Hepatocyte (in vitro differentiated cells): ENCODE measurements around the gene TSHZ1. TPM values are rescaled to one million over a fixed set of nuclear protein-coding genes. Genes with fewer than 3 reads are reported as not detected.
A peak's percentile ranks its signal among the peaks of the same experiment; 100 is the strongest.

Experiments used
- DNase-seq: peaks from one replicate; pipeline ENCODE4 v3.0.0-alpha.2; 2016; ENCODE audit warnings: low spot score
- H2AFZ ChIP-seq: fragments of 200-600 bp; sonication (generic); 2 replicates; pipeline ENCODE4 v1.6.0; 2016; ENCODE audit warnings: antibody characterized with exemption, mild to moderate bottlenecking
- H3K27ac ChIP-seq: fragments of 200-600 bp; sonication (generic); 2 replicates; pipeline ENCODE4 v1.5.1; 2016; ENCODE audit warnings: mild to moderate bottlenecking
- H3K27me3 ChIP-seq: fragments of 200-600 bp; sonication (generic); 2 replicates; pipeline ENCODE4 v1.6.1; 2016
- H3K36me3 ChIP-seq: fragments of 200-600 bp; sonication (generic); replicated peaks from 2 replicates; pipeline ENCODE4 v1.5.1; 2016; ENCODE audit warnings: low read depth; ENCODE audit not compliant: insufficient read depth
- H3K4me1 ChIP-seq: fragments of 200-600 bp; sonication (generic); 2 replicates; pipeline ENCODE4 v1.5.1; 2016; ENCODE audit warnings: mild to moderate bottlenecking, moderate library complexity; ENCODE audit not compliant: insufficient read depth
- H3K4me2 ChIP-seq: fragments of 200-600 bp; sonication (generic); 2 replicates; pipeline ENCODE4 v1.6.0; 2016
- H3K4me3 ChIP-seq: fragments of 200-600 bp; sonication (generic); 2 replicates; pipeline ENCODE4 v1.5.1; 2016; ENCODE audit warnings: mild to moderate bottlenecking
- H3K79me2 ChIP-seq: fragments of 200-600 bp; sonication (generic); 2 replicates; pipeline ENCODE4 v1.6.0; 2017; ENCODE audit warnings: mild to moderate bottlenecking
- H3K9me2 ChIP-seq: fragments of 200-600 bp; sonication (generic); replicated peaks from 2 replicates; pipeline ENCODE4 v1.6.0; 2017; ENCODE audit warnings: mild to moderate bottlenecking; ENCODE audit not compliant: insufficient read depth
- H3K9me3 ChIP-seq: fragments of 200-600 bp; sonication (generic); 2 replicates; pipeline ENCODE4 v1.5.1; 2016; ENCODE audit warnings: low read depth, mild to moderate bottlenecking
- H4K20me1 ChIP-seq: fragments of 200-600 bp; sonication (generic); 2 replicates; pipeline ENCODE4 v1.6.0; 2016; ENCODE audit warnings: mild to moderate bottlenecking; ENCODE audit not compliant: insufficient read depth, poor library complexity, severe bottlenecking
- CTCF ChIP-seq: fragments of 200-600 bp; sonication (generic); IDR thresholded peaks from 2 replicates; pipeline ENCODE4 v1.5.1; 2016; ENCODE audit warnings: antibody characterized with exemption, mild to moderate bottlenecking; ENCODE audit not compliant: poor library complexity
- EZH2 ChIP-seq: fragments of 200-600 bp; sonication (generic); IDR thresholded peaks from 2 replicates; pipeline ENCODE4 v1.6.1; 2016; ENCODE audit warnings: antibody characterized with exemption, mild to moderate bottlenecking, borderline replicate concordance
- EZH2phosphoT487 ChIP-seq: fragments of 200-600 bp; sonication (generic); IDR thresholded peaks from one replicate; pipeline ENCODE4 v1.6.1; 2018; ENCODE audit warnings: antibody characterized with exemption, mild to moderate bottlenecking, low read depth, moderate library complexity; ENCODE audit not compliant: unreplicated experiment, severe bottlenecking
- WGBS: methylation state at CpG from one replicate; pipeline ENCODE4 v1.1.6; 2016; ENCODE audit warnings: low lambda C conversion rate; ENCODE audit errors: missing lambda C conversion rate; 5-methylcytosine and 5-hydroxymethylcytosine counted together
- polyA plus RNA-seq: library from polyadenylated mRNA; unstranded; fragments of >200 nt; fragmentation: Nextera tagmentation; extraction: Ambion mirVana; gene quantifications from 2 replicates; pipeline ENCODE4 v1.2.1, GENCODE V29; 2016
- total RNA-seq: library from RNA; depleted of rRNA; stranded (reverse); fragments of >200 nt; gene quantifications from 2 replicates; pipeline ENCODE4 v1.2.3, GENCODE V29; 2014

TSHZ1 gene
- total and polyA plus RNA-seq, 2 experiments from 2014 or later, result 8.5 to 13.1 TPM

GRCh38 chr18:75214766-75215510, 4.3 kb downstream of the TSHZ1 start:
- Histone ChIP-seq H3K4me3 (no peak overlapping the region), H2AFZ (no peak overlapping the region), H3K4me2 (peak overlapping the region; percentile 84), H3K27ac (peak overlapping the region; percentile 86), H3K4me1 (peaks cover 67% of the 10 kb centered on the region), H4K20me1 (no peaks in the 10 kb centered on the region), H3K79me2 (peaks cover 86% of the 10 kb centered on the region), H3K36me3 (no peaks in the 10 kb centered on the region), H3K9me2 (no peaks in the 10 kb centered on the region), H3K27me3 (no peaks in the 10 kb centered on the region), H3K9me3 (no peaks in the 10 kb centered on the region)
- no peak for TF ChIP-seq CTCF
- no peak for TF ChIP-seq EZH2phosphoT487
- TF ChIP-seq EZH2, result no peak
- whole genome bisulfite sequencing, result 63% methylated on average over 12 of the region's 12 CpGs
- DNase-seq, result peak; percentile 60

DNA sequence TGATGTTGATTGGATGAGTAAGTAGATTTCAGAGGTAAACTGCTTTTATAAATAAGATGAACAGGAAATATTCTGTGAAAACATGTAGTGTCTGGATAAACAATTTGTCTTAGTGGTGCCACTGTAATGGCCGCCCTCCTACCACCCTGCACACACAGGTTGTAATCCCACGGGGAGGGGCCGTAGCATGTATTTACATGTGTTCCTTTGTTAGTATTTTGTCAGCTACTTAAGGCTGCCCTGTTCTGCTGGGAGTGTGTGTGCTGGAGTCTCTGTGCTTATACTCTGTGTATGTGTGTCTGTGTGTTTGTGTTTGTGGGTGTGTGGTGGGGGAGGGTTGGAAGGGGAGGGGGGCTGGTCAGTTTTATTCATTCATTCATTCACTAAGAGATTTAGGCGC, 5.1 kb downstream of the TSHZ1 start:
- no peaks in the 10 kb centered on the region for H3K9me3 ChIP-seq
- H4K20me1 ChIP-seq, result no peaks in the 10 kb centered on the region
- no peaks in the 10 kb centered on the region for H3K27me3 ChIP-seq
- WGBS, result 72% methylated on average over 4 of the region's 4 CpGs
- no peak overlapping the region for H2AFZ ChIP-seq
- H3K4me1 ChIP-seq, result peaks cover 70% of the 10 kb centered on the region
- H3K4me2 ChIP-seq, result peak overlapping the region; percentile 84
- no peaks in the 10 kb centered on the region for H3K9me2 ChIP-seq
- H3K79me2 ChIP-seq, result peaks cover 94% of the 10 kb centered on the region
- peak overlapping the region; percentile 86 for H3K27ac ChIP-seq
- H3K36me3 ChIP-seq, result no peaks in the 10 kb centered on the region
- TF ChIP-seq EZH2phosphoT487 (no peak), CTCF (no peak), EZH2 (no peak)
- DNase-seq, result no peak
- no peak overlapping the region for H3K4me3 ChIP-seq

DNA sequence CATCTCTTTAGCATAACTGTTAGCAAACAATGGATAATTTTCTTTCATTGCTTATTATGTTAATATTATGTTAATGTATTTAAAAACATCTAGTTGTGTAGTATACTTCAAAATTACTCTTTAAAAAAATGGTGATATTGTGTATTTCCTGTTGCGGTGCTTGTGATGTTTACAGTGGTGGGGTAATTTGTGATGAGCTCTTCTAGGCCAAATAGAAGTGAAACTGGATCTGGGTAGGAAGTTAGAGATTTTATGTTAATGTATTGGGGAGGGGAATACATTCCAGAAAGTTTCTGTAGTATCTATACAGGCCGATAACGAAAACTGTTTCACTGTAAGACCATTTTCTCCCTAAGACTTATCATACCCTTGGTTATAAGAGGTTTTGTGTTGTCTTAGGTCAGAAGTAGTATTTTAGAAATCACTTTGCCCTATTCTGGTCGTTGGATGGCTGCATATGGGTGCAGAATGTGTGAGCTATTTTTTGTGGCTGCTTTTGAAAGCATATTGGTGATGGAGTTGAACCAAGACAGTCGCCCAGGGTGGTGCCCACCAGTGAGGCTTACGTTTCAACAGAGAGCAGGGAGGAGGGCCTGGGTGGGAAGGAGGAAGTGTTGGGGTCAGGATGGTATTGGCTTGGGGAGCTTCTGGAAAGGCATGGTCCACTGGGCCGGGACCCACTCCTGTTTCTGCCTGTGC, 5.8 kb downstream of the TSHZ1 start:
- H3K36me3 ChIP-seq, result no peaks in the 10 kb centered on the region
- H3K9me3 ChIP-seq, result no peaks in the 10 kb centered on the region
- no peaks in the 10 kb centered on the region for H3K27me3 ChIP-seq
- no peak for DNase-seq
- peak overlapping the region; percentile 86 for H3K27ac ChIP-seq
- H3K9me2 ChIP-seq, result no peaks in the 10 kb centered on the region
- H3K4me3 ChIP-seq, result no peak overlapping the region
- H3K4me1 ChIP-seq, result peaks cover 70% of the 10 kb centered on the region
- H4K20me1 ChIP-seq, result no peaks in the 10 kb centered on the region
- no peak for TF ChIP-seq EZH2phosphoT487
- H3K4me2 ChIP-seq, result peak overlapping the region; percentile 84
- H3K79me2 ChIP-seq, result peaks cover 96% of the 10 kb centered on the region
- WGBS, result 73% methylated on average over 7 of the region's 7 CpGs
- no peak overlapping the region for H2AFZ ChIP-seq
